ENCODE measurements around the gene R3HCC1L.
"Not testable (repeated sequence)": the region's sequence is repeated elsewhere in the genome, so short reads cannot be mapped to it uniquely, and the experiment has no call there.

R3HCC1L gene

DNA sequence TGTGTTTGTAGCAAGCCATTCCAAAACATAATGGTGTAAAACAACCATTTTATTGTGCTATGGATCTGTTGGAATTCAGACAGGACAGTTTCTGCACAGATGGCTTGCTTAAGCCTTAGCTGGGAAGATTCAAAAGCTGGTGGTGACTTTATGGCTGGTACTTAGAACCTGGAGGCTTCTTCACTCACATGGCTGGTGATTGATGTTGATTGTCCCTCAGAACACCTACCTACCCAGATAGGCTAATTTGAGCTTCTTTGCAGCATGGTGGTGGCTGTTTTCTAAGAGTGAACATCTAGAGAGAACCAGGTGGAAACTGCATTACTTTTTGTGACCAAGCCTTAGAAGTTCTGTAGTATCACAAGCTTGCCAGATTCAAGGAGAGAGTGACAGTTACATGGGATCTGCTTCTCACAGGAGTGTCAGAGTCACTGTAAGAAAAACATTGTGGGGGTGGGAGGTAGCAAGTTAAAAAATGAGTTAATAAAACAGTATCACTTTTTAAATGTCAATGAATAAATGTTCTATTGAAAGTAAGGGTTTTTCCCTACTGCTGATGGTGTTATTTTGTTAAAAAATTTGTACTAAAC lies 7.1 kb downstream of the R3HCC1L start:
- no peak overlapping the region for H3K4me3 ChIP-seq (ENCODE audit: low read length)
- TF ChIP-seq, protein P1, sequence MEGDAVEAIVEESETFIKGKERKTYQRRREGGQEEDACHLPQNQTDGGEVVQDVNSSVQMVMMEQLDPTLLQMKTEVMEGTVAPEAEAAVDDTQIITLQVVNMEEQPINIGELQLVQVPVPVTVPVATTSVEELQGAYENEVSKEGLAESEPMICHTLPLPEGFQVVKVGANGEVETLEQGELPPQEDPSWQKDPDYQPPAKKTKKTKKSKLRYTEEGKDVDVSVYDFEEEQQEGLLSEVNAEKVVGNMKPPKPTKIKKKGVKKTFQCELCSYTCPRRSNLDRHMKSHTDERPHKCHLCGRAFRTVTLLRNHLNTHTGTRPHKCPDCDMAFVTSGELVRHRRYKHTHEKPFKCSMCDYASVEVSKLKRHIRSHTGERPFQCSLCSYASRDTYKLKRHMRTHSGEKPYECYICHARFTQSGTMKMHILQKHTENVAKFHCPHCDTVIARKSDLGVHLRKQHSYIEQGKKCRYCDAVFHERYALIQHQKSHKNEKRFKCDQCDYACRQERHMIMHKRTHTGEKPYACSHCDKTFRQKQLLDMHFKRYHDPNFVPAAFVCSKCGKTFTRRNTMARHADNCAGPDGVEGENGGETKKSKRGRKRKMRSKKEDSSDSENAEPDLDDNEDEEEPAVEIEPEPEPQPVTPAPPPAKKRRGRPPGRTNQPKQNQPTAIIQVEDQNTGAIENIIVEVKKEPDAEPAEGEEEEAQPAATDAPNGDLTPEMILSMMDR (IDR thresholded peaks at IDR 0.05; ENCODE audit: insufficient read depth, low read depth, low read length, missing control alignments), result no peak
- DNase-seq (ENCODE audit: low read depth), result no peak

DNA sequence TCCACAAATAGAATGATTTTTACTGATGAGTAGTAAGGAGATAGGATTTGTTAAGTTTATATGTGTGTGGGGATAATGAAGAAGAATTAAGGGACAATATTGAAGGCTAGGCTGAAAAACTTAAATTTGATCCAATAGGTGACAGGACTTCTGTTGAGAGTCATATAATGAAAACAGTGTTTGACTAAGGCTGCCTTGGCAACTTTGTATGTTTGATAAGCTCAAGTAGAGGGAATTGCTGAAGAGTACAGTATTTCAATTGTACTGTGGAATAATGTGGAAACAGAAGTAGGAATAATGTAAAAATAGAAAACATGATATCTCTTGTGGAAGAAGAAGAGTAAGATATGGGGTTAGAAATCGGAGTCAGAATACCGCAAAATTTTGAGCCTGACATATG lies 10.5 kb downstream of the R3HCC1L start:
- DNase-seq (ENCODE audit: low read depth), result no peak
- H3K4me3 ChIP-seq (ENCODE audit: low read length), result no peak overlapping the region
- TF ChIP-seq, protein P1 (IDR thresholded peaks at IDR 0.05; ENCODE audit: insufficient read depth, low read depth, low read length, missing control alignments), result no peak

DNA sequence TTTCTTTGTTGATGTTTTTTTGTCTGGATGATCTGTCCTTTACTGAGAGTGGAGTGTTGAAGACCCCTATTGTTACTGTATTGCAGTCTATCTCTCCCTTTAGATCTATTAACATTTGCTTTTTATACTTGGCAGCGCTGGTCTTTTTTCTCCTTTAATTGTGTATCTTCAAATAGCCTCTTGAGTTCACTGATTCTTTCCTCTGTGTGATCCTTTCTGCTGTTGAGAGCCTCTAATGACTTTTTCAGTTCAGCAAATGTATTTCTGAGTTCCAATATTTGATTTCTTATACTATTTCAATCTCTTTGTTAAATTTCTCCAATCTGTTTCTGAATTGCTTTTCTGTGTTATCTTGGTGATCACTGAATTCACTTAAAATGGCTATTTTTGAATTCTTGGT lies 15.4 kb downstream of the R3HCC1L start:
- DNase-seq (ENCODE audit: low read depth), result no peak
- H3K4me3 ChIP-seq (ENCODE audit: low read length), result no peak overlapping the region
- TF ChIP-seq, protein P1 (IDR thresholded peaks at IDR 0.05; ENCODE audit: insufficient read depth, low read depth, low read length, missing control alignments), result no peak

DNA sequence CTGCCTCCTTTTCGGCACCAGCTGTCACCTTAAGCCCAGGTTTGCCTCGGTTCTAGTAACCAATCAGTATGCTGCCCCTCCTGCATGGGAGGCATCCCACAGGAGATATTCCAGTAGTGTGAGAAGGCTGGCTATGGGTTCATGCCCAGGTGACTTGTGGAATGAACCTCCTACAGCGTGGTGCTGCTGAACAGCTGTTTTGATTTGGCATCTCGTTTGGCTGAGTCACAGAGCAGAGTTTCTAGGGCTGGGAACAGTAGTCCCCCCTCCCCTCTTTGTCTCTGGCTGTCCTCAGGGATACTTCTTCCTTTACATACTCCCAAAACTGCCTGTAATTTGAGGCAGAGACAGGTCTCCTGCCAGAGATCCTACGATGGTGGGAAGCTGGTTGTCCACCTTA lies 16.1 kb downstream of the R3HCC1L start:
- TF ChIP-seq, protein P1 (IDR thresholded peaks at IDR 0.05; ENCODE audit: insufficient read depth, low read depth, low read length, missing control alignments), result no peak
- H3K4me3 ChIP-seq (ENCODE audit: low read length), result no peak overlapping the region
- no peak for DNase-seq (ENCODE audit: low read depth)

DNA sequence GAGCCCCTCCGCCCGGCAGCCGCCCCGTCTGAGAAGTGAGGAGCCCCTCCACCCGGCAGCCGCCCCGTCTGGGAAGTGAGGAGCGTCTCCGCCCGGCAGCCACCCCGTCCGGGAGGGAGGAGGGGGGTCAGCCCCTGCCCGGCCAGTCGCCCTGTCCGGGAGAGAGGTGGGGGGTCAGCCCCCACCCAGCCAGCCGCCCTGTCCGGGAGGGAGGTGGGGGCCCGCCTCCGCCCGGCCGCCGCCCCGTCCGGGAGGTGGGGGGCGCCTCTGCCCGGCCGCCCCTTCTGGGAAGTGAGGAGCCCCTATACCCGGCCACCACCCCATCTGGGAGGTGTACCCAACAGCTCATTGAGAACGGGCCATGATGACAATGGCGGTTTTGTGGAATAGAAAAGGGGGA lies 18.3 kb downstream of the R3HCC1L start:
- H3K4me3 ChIP-seq (ENCODE audit: low read length); DNase-seq (ENCODE audit: low read depth): not testable (repeated sequence)

DNA sequence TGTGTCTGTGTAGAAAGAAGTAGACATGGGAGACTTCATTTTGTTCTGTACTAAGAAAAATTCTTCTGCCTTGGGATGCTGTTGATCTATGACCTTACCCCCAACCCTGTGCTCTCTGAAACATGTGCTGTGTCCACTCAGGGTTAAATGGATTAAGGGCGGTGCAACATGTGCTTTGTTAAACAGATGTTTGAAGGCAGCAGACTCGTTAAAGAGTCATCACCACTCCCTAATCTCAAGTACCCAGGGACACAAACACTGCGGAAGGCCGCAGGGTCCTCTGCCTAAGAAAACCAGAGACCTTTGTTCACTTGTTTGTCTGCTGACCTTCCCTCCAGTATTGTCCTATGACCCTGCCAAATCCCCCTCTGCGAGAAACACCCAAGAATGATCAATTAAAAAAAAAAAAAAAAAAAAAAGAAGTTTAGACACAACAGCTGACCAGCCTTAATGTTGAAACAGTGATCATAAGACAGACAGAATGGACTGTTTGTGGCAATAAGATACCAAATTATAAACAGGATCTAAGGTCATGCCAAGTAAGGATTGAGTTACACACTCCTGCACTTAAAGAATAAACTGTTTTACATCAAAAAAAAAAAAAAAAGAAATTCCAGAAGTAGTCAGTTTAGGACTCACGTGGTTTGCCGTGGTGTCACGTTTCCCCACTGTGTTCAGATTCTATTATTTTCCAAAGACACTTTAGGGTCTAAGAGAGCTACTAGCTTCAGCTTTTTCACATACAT lies 18.9 kb downstream of the R3HCC1L start:
- not testable (repeated sequence) for H3K4me3 ChIP-seq (ENCODE audit: low read length); DNase-seq (ENCODE audit: low read depth)

DNA sequence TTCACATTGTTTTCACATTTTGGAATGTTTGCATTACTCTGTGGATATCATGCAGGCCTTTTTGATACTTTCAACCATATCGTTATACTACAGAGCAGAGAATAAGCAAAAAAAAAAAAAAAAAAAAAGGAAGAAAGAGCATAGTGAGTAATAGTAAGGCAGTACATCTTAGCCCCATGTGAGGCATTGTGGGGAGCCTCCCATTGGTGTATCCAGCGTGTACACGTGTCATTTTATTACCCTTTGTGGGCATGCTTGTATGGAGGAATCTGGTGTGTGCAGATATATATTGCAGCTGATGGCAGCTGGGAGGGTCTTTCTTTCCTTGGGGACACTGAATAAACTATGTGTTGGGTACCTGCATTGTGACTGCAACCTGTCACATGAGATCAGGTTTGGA lies 19.6 kb downstream of the R3HCC1L start:
- no peak for DNase-seq (ENCODE audit: low read depth)
- no peak overlapping the region for H3K4me3 ChIP-seq (ENCODE audit: low read length)

More for the DNA sequence above, 19.6 kb downstream of the R3HCC1L start:
- TF ChIP-seq, protein P1 (IDR thresholded peaks at IDR 0.05; ENCODE audit: insufficient read depth, low read depth, low read length, missing control alignments), result no peak

All from epithelial cell of esophagus (primary cell).